Endothelial cell of umbilical vein (primary cell): ENCODE measurements around the gene NFIA.

Experiments
- EZH2 ChIP-seq: IDR thresholded peaks from 2 replicates; pipeline ENCODE4 v1.6.1; 2012; ENCODE audit warnings: borderline replicate concordance, low read depth, mild to moderate bottlenecking, moderate library complexity, low read length, inconsistent platforms; ENCODE audit not compliant: severe bottlenecking
- GATA2 ChIP-seq: IDR thresholded peaks from 2 replicates; pipeline ENCODE4 v1.7.0; 2011; ENCODE audit warnings: low read depth, mild to moderate bottlenecking, moderate library complexity, mixed read lengths, low read length; ENCODE audit not compliant: insufficient read length, insufficient read depth
- JUN ChIP-seq: IDR thresholded peaks from 2 replicates; pipeline ENCODE4 v1.6.1; 2011; ENCODE audit warnings: borderline replicate concordance, low read depth; ENCODE audit not compliant: insufficient read length, insufficient read depth
- POLR2A ChIP-seq: IDR thresholded peaks from 2 replicates; pipeline ENCODE4 v1.6.1; 2012; ENCODE audit warnings: low read depth, mild to moderate bottlenecking, control low read depth, low read length
- TF ChIP-seq, protein P1 (sequence below): IDR thresholded peaks from 2 replicates; pipeline ENCODE4 v1.6.1; 2011; ENCODE audit not compliant: insufficient read depth, insufficient read length
- TF ChIP-seq, protein P2 (sequence below), 2 donors: IDR thresholded peaks; 1 replicate in 1 of 2; 2 replicates in 1 of 2; pipeline ENCODE4 v1.5.1; 2011; ENCODE audit warnings: low read length in 2 of 2, mild to moderate bottlenecking in 2 of 2, moderate library complexity in 2 of 2, control low read depth in 1 of 2, inconsistent platforms in 1 of 2, low read depth in 1 of 2; ENCODE audit not compliant: insufficient read depth in 1 of 2; ENCODE audit errors: extremely low read depth in 1 of 2

DNA sequence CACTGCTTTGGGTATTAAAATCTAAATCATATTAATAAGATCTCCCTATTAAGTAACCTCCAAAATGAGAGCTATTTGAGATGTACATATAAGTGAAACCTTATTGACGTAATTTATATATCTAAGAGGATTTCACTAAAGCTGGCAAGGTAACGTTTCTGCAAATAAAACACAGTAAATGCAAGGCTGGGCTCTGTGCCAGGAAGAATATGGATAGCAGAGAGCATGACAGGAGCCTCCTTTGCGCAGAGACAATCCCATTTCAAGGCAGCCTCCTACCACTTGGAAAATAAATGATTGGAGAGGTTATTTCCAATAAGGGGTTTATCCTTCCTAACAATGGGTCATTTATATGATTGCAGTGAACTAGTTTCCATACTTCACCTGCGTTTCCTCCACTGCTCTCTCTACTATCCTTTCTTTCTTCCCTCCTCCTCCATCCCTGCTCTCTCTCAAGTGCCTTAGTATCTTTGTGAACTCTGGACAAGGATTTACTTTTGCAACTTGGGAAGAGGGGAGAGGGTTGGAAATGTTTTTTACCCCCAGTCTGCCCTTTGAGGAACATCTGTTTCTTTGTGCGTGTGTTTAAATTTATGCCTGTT, 3.0 kb upstream of the NFIA start:
- TF ChIP-seq, protein P1, sequence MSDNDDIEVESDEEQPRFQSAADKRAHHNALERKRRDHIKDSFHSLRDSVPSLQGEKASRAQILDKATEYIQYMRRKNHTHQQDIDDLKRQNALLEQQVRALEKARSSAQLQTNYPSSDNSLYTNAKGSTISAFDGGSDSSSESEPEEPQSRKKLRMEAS = no peak
- TF ChIP-seq POLR2A = no peak
- TF ChIP-seq, protein P2, sequence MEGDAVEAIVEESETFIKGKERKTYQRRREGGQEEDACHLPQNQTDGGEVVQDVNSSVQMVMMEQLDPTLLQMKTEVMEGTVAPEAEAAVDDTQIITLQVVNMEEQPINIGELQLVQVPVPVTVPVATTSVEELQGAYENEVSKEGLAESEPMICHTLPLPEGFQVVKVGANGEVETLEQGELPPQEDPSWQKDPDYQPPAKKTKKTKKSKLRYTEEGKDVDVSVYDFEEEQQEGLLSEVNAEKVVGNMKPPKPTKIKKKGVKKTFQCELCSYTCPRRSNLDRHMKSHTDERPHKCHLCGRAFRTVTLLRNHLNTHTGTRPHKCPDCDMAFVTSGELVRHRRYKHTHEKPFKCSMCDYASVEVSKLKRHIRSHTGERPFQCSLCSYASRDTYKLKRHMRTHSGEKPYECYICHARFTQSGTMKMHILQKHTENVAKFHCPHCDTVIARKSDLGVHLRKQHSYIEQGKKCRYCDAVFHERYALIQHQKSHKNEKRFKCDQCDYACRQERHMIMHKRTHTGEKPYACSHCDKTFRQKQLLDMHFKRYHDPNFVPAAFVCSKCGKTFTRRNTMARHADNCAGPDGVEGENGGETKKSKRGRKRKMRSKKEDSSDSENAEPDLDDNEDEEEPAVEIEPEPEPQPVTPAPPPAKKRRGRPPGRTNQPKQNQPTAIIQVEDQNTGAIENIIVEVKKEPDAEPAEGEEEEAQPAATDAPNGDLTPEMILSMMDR (IDR thresholded peaks at IDR 0.05; ENCODE audit: extremely low read depth in 1 of 2, insufficient read depth in 1 of 2, low read depth in 1 of 2, low read length in 2 of 2) = no peak
- TF ChIP-seq JUN = no peak
- no peak for TF ChIP-seq EZH2
- no peak for TF ChIP-seq GATA2
